DOHH2 (cell line): ENCODE results near the gene WDR87.

Source experiments
- EZH2phosphoT487 ChIP-seq: fragments of 200-600 bp; sonication (generic); IDR thresholded peaks from 2 replicates; pipeline ENCODE4 v1.6.1; 2017; ENCODE audit warnings: borderline replicate concordance, mild to moderate bottlenecking, antibody characterized with exemption, low read length, moderate library complexity, mixed read lengths
- TF ChIP-seq, protein P1 (sequence below): fragments of 200-600 bp; sonication (generic); IDR thresholded peaks from one replicate; pipeline ENCODE4 v1.5.1; 2014; ENCODE audit warnings: antibody characterized with exemption, mild to moderate bottlenecking, low read depth, low read length; ENCODE audit not compliant: poor library complexity, severe bottlenecking

DNA sequence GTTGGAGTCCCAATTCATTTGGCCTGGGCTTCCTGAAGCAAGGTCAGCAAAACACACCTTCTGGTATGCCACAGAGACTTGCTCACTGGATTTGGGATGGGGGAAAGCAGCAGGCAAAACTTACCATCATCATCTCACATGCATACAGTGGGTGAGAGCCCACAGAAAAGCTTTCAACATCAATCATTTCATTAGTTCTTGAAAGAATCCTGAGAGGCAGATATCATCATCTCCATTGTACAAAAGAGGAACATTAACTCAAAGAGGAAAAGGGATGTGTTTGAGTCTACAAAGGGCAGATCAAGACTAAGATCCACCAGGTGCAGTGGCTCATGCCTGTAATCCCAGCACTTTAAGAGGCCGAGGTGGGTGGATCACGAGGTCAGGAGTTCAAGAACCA lies 6.4 kb downstream of the WDR87 start:
- TF ChIP-seq, protein P1, sequence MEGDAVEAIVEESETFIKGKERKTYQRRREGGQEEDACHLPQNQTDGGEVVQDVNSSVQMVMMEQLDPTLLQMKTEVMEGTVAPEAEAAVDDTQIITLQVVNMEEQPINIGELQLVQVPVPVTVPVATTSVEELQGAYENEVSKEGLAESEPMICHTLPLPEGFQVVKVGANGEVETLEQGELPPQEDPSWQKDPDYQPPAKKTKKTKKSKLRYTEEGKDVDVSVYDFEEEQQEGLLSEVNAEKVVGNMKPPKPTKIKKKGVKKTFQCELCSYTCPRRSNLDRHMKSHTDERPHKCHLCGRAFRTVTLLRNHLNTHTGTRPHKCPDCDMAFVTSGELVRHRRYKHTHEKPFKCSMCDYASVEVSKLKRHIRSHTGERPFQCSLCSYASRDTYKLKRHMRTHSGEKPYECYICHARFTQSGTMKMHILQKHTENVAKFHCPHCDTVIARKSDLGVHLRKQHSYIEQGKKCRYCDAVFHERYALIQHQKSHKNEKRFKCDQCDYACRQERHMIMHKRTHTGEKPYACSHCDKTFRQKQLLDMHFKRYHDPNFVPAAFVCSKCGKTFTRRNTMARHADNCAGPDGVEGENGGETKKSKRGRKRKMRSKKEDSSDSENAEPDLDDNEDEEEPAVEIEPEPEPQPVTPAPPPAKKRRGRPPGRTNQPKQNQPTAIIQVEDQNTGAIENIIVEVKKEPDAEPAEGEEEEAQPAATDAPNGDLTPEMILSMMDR = no peak
- no peak for TF ChIP-seq EZH2phosphoT487
